NB4 (cell line): ENCODE measurements around the gene ZNF664.

ENCODE experiments used
- DNase-seq: peaks from one replicate; pipeline ENCODE4 v3.0.0; 2010; ENCODE audit warnings: low read depth
- H3K4me3 ChIP-seq: one replicate; pipeline ENCODE4 v1.5.1; 2011; ENCODE audit warnings: mild to moderate bottlenecking, low read depth, low read length, moderate library complexity
- CTCF ChIP-seq: IDR thresholded peaks from one replicate; pipeline ENCODE4 v1.5.1; 2012; ENCODE audit warnings: low read depth, low read length
- MAX ChIP-seq: IDR thresholded peaks from 2 replicates; pipeline ENCODE4 v1.6.1; 2011; ENCODE audit warnings: low read depth, low read length
- MYC ChIP-seq: IDR thresholded peaks from 2 replicates; pipeline ENCODE4 v1.6.1; 2011; ENCODE audit warnings: low read depth, low read length
- POLR2A ChIP-seq: IDR thresholded peaks from 2 replicates; pipeline ENCODE4 v1.6.1; 2011; ENCODE audit warnings: mild to moderate bottlenecking; ENCODE audit not compliant: insufficient read length; ENCODE audit errors: extremely low read depth

Gene ZNF664

GRCh38 chr12:124031058-124031457, 58.0 kb downstream of the ZNF664 start:
- H3K4me3 ChIP-seq, result no peak overlapping the region
- TF ChIP-seq POLR2A (no peak), MAX (no peak), CTCF (no peak), MYC (no peak)
- no peak for DNase-seq

- no peak for TF ChIP-seq MYC
- TF ChIP-seq CTCF, result peak; percentile 97
- no peak overlapping the region for H3K4me3 ChIP-seq
- DNase-seq, result peak; percentile 75
These were observed 59.4 kb downstream of the ZNF664 start for GRCh38 chr12:124032265-124032886.

GRCh38 chr12:124033859-124034258, 60.8 kb downstream of the ZNF664 start:
- TF ChIP-seq MAX (no peak), POLR2A (no peak), MYC (no peak), CTCF (no peak)

GRCh38 chr12:124034297-124034696, 61.3 kb downstream of the ZNF664 start:
- TF ChIP-seq POLR2A (no peak), MAX (no peak), MYC (no peak), CTCF (no peak)
- H3K4me3 ChIP-seq, result no peak overlapping the region
- DNase-seq, result no peak

More at GRCh38 chr12:124033859-124034258, 60.8 kb downstream of the ZNF664 start:
- DNase-seq, result no peak
- no peak overlapping the region for H3K4me3 ChIP-seq

- no peak for TF ChIP-seq CTCF
- no peak for TF ChIP-seq MAX
- TF ChIP-seq MYC, result no peak
- TF ChIP-seq POLR2A, result no peak
- no peak for DNase-seq
- no peak overlapping the region for H3K4me3 ChIP-seq
These were observed 62.1 kb downstream of the ZNF664 start for GRCh38 chr12:124035163-124035562.

- no peak for DNase-seq
- TF ChIP-seq CTCF (no peak), MAX (no peak), POLR2A (no peak), MYC (no peak)
These were observed 63.2 kb downstream of the ZNF664 start for GRCh38 chr12:124036171-124036598.

More at GRCh38 chr12:124036171-124036598, 63.2 kb downstream of the ZNF664 start:
- no peak overlapping the region for H3K4me3 ChIP-seq
